Stimulated activated CD8-positive, alpha-beta memory T cell treated with anti-CD3 and anti-CD28 coated beads, Interleukin-15, amount 100 ng/mL, for 1 hour (primary cell): Measurements from ENCODE around the gene ZNF385D.

Experiments used
- DNase-seq: peaks from one replicate; pipeline ENCODE4 v3.0.0-alpha.2; 2020; ENCODE audit warnings: low read depth

The ZNF385D gene

GRCh38 chr3:21673393-21673792 lies 77.6 kb downstream of the ZNF385D start:
- no peak for DNase-seq

- DNase-seq, result no peak
Observed at GRCh38 chr3:21672303-21672702, 78.7 kb downstream of the ZNF385D start.

- no peak for DNase-seq
Observed at GRCh38 chr3:21670386-21670785, 80.6 kb downstream of the ZNF385D start.

- no peak for DNase-seq
Observed at GRCh38 chr3:21668012-21668411, 83.0 kb downstream of the ZNF385D start.

GRCh38 chr3:21665444-21666100 lies 85.4 kb downstream of the ZNF385D start:
- no peak for DNase-seq

GRCh38 chr3:21664996-21665395 lies 86.0 kb downstream of the ZNF385D start:
- no peak for DNase-seq

- no peak for DNase-seq
Observed at GRCh38 chr3:21662403-21662802, 88.6 kb downstream of the ZNF385D start.

- DNase-seq, result no peak
Observed at GRCh38 chr3:21654662-21655061, 96.3 kb downstream of the ZNF385D start.

GRCh38 chr3:21654241-21654640 lies 96.8 kb downstream of the ZNF385D start:
- no peak for DNase-seq

- no peak for DNase-seq
Observed at GRCh38 chr3:21649519-21649918, 101.5 kb downstream of the ZNF385D start.

- no peak for DNase-seq
Observed at GRCh38 chr3:21647961-21648360, 103.0 kb downstream of the ZNF385D start.

GRCh38 chr3:21645121-21645897 lies 105.7 kb downstream of the ZNF385D start:
- DNase-seq, result no peak

GRCh38 chr3:21644268-21644667 lies 106.7 kb downstream of the ZNF385D start:
- DNase-seq, result no peak

GRCh38 chr3:21643752-21644151 lies 107.3 kb downstream of the ZNF385D start:
- no peak for DNase-seq

GRCh38 chr3:21642433-21642832 lies 108.6 kb downstream of the ZNF385D start:
- DNase-seq, result no peak

- no peak for DNase-seq
Observed at GRCh38 chr3:21641959-21642358, 109.1 kb downstream of the ZNF385D start.

GRCh38 chr3:21638488-21638887 lies 112.5 kb downstream of the ZNF385D start:
- no peak for DNase-seq

- DNase-seq, result no peak
Observed at GRCh38 chr3:21634112-21634511, 116.9 kb downstream of the ZNF385D start.

- DNase-seq, result no peak
Observed at GRCh38 chr3:21624524-21624923, 126.5 kb downstream of the ZNF385D start.

- DNase-seq, result no peak
Observed at GRCh38 chr3:21621181-21621651, 129.8 kb downstream of the ZNF385D start.

- no peak for DNase-seq
Observed at GRCh38 chr3:21620511-21621155, 130.4 kb downstream of the ZNF385D start.

GRCh38 chr3:21618695-21619094 lies 132.3 kb downstream of the ZNF385D start:
- no peak for DNase-seq
